HFF-Myc (cell line): Measurements from ENCODE around the gene AEBP1.

ENCODE experiments used
- DNase-seq: peaks from one replicate; pipeline ENCODE4 v3.0.0-alpha.2; 2011; ENCODE audit warnings: low read depth; ENCODE audit errors: extremely low read depth
- H3K4me3 ChIP-seq: replicated peaks from 2 replicates; pipeline ENCODE4 v1.5.1; 2011; ENCODE audit warnings: low read depth, mild to moderate bottlenecking, control low read depth, low read length
- TF ChIP-seq, protein P1 (sequence below): IDR thresholded peaks from 2 replicates; pipeline ENCODE4 v1.5.1; 2012; ENCODE audit warnings: mild to moderate bottlenecking, low read depth, low read length, control low read depth; ENCODE audit errors: missing control alignments

AEBP1 gene

DNA sequence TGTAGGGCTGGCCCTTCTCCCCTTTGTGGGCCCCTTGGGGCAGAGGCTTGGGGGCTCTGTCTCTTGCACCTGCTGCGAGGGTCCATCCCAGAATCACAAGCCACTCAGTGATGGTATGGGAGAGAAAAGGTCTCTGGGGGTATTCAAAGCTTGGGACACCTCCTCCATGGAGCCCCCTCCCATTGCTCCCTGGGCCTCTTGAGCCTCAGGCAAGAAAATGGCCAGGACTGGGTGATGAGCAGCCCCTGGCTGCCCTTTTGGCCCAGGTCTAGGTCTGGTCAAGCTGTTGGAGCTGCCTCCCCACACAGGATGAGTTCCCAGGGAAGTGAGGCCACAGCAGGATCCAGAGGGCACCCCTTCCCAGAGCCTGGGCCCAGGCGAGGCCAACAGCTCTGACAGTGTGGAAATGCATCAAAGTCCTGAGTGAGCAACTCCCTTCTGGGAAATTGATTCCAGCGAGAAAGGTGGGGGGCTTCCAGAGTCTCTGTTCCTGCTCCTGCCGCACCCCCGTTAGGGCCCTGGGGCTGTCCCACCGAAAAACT is 40.4 kb downstream of the AEBP1 start:
- H3K4me3 ChIP-seq = no peak overlapping the region
- DNase-seq = no peak
- TF ChIP-seq, protein P1, sequence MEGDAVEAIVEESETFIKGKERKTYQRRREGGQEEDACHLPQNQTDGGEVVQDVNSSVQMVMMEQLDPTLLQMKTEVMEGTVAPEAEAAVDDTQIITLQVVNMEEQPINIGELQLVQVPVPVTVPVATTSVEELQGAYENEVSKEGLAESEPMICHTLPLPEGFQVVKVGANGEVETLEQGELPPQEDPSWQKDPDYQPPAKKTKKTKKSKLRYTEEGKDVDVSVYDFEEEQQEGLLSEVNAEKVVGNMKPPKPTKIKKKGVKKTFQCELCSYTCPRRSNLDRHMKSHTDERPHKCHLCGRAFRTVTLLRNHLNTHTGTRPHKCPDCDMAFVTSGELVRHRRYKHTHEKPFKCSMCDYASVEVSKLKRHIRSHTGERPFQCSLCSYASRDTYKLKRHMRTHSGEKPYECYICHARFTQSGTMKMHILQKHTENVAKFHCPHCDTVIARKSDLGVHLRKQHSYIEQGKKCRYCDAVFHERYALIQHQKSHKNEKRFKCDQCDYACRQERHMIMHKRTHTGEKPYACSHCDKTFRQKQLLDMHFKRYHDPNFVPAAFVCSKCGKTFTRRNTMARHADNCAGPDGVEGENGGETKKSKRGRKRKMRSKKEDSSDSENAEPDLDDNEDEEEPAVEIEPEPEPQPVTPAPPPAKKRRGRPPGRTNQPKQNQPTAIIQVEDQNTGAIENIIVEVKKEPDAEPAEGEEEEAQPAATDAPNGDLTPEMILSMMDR = no peak

DNA sequence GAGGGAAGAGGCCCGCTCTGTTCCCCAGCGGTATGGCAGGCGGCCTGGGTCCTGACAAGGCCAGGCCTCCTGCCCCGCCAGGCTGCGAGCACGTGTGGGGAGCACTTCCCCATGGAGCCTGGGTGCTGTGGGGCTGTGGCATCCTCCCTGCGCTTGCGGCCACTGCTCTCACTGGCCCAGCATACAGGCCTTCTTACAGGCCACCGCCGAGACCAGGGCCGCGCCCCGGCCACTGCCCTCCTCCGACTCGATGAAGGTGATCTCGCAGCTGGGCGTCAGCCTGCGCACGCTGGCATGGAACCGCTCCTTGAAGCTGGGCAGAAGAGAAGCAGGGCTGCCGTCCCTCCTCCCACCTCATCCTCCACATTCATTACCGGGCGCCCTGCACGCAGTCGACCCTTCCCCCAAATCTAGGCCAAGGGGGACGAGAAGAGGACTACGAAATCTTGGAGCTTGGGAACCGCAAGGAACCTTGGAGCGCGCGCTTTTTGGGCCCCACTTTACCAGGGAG is 40.9 kb downstream of the AEBP1 start:
- TF ChIP-seq, protein P1 = no peak
- DNase-seq = no peak
- H3K4me3 ChIP-seq = peak overlapping the region; percentile 37; the same call in 1 of the 2 replicates

DNA sequence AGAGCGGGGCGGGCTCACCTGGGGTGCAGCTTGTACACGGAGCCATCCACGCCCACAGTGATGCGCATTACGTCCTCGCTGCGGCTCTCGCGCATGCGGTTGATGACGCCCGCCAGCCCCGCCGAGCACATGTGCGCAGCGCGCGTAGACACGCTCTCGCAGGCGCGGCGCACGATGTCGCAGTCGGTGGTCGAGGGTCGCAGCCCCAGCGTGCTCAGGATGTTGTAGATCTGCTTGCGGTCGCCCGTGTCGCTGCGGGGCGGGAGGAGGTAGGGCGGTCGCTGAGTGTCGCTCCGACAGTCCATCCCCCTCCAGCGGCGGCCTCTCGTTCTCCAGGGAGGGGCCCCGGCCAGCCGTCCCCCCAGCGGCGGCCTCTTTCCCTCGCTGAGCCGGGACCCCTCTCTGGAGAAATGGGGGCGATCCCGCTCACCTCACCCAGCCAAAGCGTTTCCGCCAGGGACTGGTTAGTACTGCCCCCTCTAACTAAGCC is 41.4 kb downstream of the AEBP1 start:
- peak overlapping the region; percentile 37 for H3K4me3 ChIP-seq
- TF ChIP-seq, protein P1 = no peak

DNA sequence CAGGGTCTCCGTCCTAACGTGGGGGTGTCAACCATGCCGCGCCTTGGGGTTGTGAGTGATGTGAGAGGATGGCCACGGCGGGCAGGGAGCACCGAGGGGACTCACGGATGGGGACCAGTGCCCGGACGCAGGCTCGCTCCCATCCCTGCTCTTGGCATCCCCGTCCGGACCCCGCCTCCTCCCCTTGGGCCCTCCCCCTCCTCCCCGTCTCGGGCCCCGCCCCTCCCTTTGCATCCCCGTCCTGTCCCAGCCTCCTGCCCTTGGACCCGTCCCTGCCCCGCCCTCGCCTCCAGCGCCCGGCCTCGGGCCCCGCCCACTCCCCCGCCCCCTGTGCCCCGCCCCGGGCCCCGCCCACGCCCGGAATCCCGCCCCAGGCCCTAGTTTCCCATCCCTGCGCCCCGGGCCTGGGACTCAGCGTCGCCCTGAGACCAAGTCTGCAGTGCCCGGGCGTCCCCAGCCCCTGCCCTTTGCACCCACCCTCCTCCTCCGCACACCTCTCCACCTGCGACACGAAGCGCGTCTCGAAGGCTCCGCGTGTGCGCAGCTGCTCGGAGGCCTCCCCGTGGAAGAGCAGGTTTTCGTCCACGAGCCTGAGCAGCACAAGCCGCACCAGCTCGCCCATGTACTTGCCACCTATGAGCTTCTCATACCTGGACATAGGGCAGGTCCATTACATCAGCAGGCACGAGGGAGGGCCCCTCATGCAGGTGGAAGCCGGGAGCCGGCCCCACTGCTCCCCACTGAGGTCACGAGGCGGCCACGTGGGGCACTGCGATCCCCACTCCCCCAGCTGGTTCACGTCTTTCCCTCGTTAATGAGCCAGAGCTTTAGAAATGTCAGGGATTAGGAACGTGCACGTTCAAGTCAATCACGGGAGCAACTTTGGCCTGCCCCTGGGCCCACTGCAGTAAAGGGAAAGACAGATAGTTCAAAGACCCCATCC is 42.1 kb downstream of the AEBP1 start:
- no peak for DNase-seq
- TF ChIP-seq, protein P1 = no peak
- peak overlapping the region; percentile 37 for H3K4me3 ChIP-seq

More for the DNA sequence above, 41.4 kb downstream of the AEBP1 start:
- no peak for DNase-seq

DNA sequence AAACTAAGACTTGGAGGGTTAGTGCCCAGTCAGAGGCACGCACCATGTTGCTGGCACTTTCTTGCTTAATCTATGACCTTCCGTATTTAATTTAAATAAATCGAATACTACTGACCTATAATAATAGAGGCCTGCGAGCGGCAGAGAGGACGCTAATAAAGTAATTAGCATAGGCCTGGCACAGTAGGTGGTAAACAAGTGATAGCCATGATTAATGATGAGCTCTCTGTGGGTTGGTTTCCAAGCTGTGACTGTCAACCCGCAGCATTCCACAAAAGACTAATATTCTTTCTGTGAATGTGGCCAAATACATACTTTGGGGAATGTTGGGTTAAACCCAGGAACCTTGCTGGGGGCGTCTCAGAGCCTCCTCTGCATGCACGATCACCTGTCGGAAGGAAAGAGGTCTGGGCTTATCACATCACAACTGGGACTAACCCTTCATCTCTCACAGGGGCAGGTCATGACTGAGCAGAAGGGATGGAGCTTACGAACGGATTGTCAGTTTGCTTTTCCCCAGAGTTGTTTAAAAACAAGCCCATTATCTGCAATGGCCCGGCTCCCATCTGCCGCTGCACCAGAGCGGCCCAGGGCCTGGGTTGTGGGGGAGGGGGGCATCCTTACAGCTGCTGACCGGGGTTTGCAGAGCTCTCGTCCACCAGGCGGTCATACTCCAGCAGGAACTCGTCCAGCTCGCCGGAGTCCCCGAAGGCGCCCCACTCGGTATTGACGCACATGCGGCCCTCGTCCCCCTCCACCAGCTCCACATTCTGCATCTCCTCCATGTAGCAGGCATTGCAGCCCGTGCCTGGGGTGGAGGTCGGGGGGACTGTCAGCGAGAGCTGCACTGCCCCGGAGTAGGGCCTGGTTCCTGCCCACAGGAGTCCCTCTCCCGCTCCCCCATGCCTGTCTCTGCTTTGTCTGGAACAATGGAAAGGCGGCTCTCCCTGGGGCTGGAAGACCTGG is 43.2 kb downstream of the AEBP1 start:
- DNase-seq = no peak
- H3K4me3 ChIP-seq = no peak overlapping the region
- TF ChIP-seq, protein P1 = no peak

DNA sequence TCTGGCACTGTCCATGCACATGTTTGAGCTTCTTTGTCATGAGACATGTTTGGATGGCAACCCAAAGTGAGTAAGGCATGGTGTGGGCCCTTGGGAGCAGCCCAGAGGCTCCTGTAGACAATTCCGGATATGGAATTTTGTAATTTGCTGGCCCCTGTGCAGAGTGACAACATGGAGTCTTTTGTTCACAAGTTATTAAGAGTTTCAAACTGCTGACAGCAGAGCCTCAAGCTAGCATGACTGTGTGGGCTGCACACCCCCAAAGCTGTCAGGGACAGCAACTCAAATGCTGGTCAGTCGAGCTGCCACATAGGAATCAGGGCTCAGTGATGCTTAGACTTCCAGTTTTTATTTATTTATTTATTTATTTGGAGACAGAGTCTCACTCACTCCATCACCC is 44.0 kb downstream of the AEBP1 start:
- H3K4me3 ChIP-seq = no peak overlapping the region
- TF ChIP-seq, protein P1 = no peak
- no peak for DNase-seq
